DND-41 (cell line): ENCODE data around the gene SSX2IP.

Experiments used
- ATAC-seq: fragments of 200-7000 bp; cut with Tn5 transposase; 3 replicates; pipeline ENCODE4 v1.9.1; 2021; ENCODE audit warnings: low read depth; ENCODE audit not compliant: insufficient read depth
- DNase-seq: peaks from one replicate; pipeline ENCODE4 v3.0.0-alpha.2; 2020
- H2AFZ ChIP-seq: 2 replicates; pipeline ENCODE4 v1.6.0; 2012; ENCODE audit warnings: low read depth, low read length
- H3K27ac ChIP-seq: 2 replicates; pipeline ENCODE4 v1.5.1; 2012; ENCODE audit warnings: low read length, inconsistent platforms
- H3K27me3 ChIP-seq: fragments of 200-600 bp; sonication (generic); 2 replicates; pipeline ENCODE4 v1.6.0; 2012; ENCODE audit warnings: low read length, mild to moderate bottlenecking, inconsistent platforms; ENCODE audit not compliant: insufficient read depth, poor library complexity
- H3K36me3 ChIP-seq: 2 replicates; pipeline ENCODE4 v1.5.1; 2012; ENCODE audit warnings: low read length, inconsistent platforms; ENCODE audit not compliant: insufficient read depth
- H3K4me1 ChIP-seq: 2 replicates; pipeline ENCODE4 v1.5.1; 2012; ENCODE audit warnings: mild to moderate bottlenecking, low read length; ENCODE audit not compliant: insufficient read depth
- H3K4me2 ChIP-seq: 2 replicates; pipeline ENCODE4 v1.6.0; 2012; ENCODE audit warnings: mild to moderate bottlenecking, moderate library complexity, low read length, inconsistent platforms; ENCODE audit not compliant: insufficient read depth
- H3K4me3 ChIP-seq, 2 experiments: fragments of 200-600 bp in 1 of 2; shearing (Covaris generic) in 1 of 2; 2 replicates each; pipeline ENCODE4 v1.5.1; 2012 to 2016; ENCODE audit warnings: inconsistent platforms in 2 of 2, low read length in 2 of 2, mild to moderate bottlenecking in 2 of 2, low read depth in 1 of 2, moderate library complexity in 1 of 2
- H3K79me2 ChIP-seq: 2 replicates; pipeline ENCODE4 v1.6.0; 2012; ENCODE audit warnings: low read length, inconsistent platforms; ENCODE audit not compliant: insufficient read depth
- H3K9ac ChIP-seq: 2 replicates; pipeline ENCODE4 v1.6.0; 2012; ENCODE audit warnings: low read depth, mild to moderate bottlenecking, inconsistent platforms, low read length, moderate library complexity
- H3K9me3 ChIP-seq: 2 replicates; pipeline ENCODE4 v1.5.1; 2012; ENCODE audit warnings: low read length, moderate library complexity, mild to moderate bottlenecking, inconsistent platforms; ENCODE audit not compliant: insufficient read depth, severe bottlenecking
- H4K20me1 ChIP-seq: 2 replicates; pipeline ENCODE4 v1.6.0; 2012; ENCODE audit warnings: low read length; ENCODE audit not compliant: insufficient read depth
- EZH2 ChIP-seq: IDR thresholded peaks from 3 replicates; pipeline ENCODE4 v1.6.1; 2012; ENCODE audit warnings: borderline replicate concordance, low read depth, mild to moderate bottlenecking, moderate library complexity, low read length, inconsistent platforms; ENCODE audit not compliant: severe bottlenecking
- TF ChIP-seq, protein P1 (sequence below): IDR thresholded peaks from 2 replicates; pipeline ENCODE4 v1.5.1; 2012; ENCODE audit warnings: borderline replicate concordance, low read length, moderate library complexity, mild to moderate bottlenecking; ENCODE audit not compliant: poor library complexity, severe bottlenecking; ENCODE audit errors: extremely low read depth

The SSX2IP gene

GRCh38 chr1:84653130-84653677 is 37.1 kb downstream of the SSX2IP start:
- TF ChIP-seq EZH2 = no peak
- TF ChIP-seq, protein P1, sequence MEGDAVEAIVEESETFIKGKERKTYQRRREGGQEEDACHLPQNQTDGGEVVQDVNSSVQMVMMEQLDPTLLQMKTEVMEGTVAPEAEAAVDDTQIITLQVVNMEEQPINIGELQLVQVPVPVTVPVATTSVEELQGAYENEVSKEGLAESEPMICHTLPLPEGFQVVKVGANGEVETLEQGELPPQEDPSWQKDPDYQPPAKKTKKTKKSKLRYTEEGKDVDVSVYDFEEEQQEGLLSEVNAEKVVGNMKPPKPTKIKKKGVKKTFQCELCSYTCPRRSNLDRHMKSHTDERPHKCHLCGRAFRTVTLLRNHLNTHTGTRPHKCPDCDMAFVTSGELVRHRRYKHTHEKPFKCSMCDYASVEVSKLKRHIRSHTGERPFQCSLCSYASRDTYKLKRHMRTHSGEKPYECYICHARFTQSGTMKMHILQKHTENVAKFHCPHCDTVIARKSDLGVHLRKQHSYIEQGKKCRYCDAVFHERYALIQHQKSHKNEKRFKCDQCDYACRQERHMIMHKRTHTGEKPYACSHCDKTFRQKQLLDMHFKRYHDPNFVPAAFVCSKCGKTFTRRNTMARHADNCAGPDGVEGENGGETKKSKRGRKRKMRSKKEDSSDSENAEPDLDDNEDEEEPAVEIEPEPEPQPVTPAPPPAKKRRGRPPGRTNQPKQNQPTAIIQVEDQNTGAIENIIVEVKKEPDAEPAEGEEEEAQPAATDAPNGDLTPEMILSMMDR = peak; percentile 3
- no peaks in the 10 kb centered on the region for H3K27me3 ChIP-seq
- H3K36me3 ChIP-seq = peaks cover 64% of the 10 kb centered on the region
- no peak overlapping the region for H2AFZ ChIP-seq
- ATAC-seq (no peak), DNase-seq (no peak)
- 0 out of 2 replicates have a peak, but pooled peaks cover 2% of the 10 kb centered on the region for H3K79me2 ChIP-seq
- H3K9ac ChIP-seq = no peak overlapping the region
- H3K4me1 ChIP-seq = no peaks in the 10 kb centered on the region
- H3K4me2 ChIP-seq = no peak overlapping the region
- no peaks in the 10 kb centered on the region for H3K9me3 ChIP-seq
- H3K27ac ChIP-seq = no peak overlapping the region
- H3K4me3 ChIP-seq = no peak overlapping the region
- H4K20me1 ChIP-seq = no peaks in the 10 kb centered on the region

DNA sequence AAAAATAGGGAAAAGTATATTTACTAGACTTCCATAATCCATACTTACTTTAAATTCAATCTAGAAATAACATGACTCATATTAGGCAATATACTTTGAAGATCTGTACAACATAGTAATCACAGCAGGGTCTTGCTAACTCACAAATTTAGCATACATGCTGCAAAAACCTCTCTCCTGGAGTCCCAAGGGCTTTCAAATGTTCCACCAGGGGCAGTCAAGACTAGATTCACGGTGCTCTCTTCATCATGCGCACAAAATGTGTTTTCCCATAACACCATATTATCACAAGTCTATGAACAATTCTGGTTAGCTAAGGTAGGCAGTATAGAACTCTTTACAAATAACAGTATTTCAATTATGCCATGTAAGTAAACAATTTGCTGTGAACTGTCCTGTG is 45.8 kb downstream of the SSX2IP start:
- peaks cover 26% of the 10 kb centered on the region; the same call in 1 of the 2 replicates for H3K36me3 ChIP-seq
- H3K9me3 ChIP-seq = no peaks in the 10 kb centered on the region

DNA sequence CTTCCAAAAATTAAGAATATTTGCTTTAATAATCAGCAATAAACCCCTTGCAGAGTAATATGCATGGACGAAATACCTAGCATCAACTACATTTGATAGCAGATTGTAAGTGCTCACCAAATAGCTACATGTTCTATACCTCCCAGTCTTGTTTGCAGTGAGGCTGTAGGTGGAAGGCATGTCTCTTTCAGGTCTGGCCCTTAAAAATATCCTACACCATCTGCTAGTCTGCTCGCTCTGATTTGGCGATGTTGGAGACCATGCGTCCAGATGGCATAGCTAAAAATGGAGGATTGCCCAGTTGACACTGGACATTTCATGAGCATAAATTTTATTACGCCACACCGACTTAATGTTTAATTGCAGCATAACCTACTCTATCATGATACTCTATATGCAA is 47.1 kb downstream of the SSX2IP start:
- Histone ChIP-seq H4K20me1 (no peaks in the 10 kb centered on the region), H3K9me3 (no peaks in the 10 kb centered on the region), H3K27me3 (no peaks in the 10 kb centered on the region), H3K36me3 (peaks cover 15% of the 10 kb centered on the region; the same call in 1 of the 2 replicates), H3K4me1 (no peaks in the 10 kb centered on the region), H2AFZ (no peak overlapping the region), H3K4me2 (no peak overlapping the region), H3K27ac (no peak overlapping the region), H3K9ac (no peak overlapping the region), H3K4me3 (no peak overlapping the region), H3K79me2 (no peaks in the 10 kb centered on the region)
- DNase-seq (no peak), ATAC-seq (no peak)
- no peak for TF ChIP-seq EZH2
- TF ChIP-seq, protein P1 = no peak

More for the DNA sequence above, 45.8 kb downstream of the SSX2IP start:
- Histone ChIP-seq H2AFZ (no peak overlapping the region), H3K27me3 (no peaks in the 10 kb centered on the region), H3K9ac (no peak overlapping the region), H3K79me2 (no peaks in the 10 kb centered on the region), H3K4me3 (no peak overlapping the region), H3K4me1 (no peaks in the 10 kb centered on the region), H3K27ac (no peak overlapping the region), H3K4me2 (no peak overlapping the region), H4K20me1 (no peaks in the 10 kb centered on the region)
- ATAC-seq (no peak), DNase-seq (no peak)
- TF ChIP-seq, protein P1 = no peak
